Right hindlimb (tissue), 1 donor: ENCODE data around the gene NPHS1.
A peak's percentile ranks its signal among the peaks of the same experiment; 100 is the strongest.
"Not testable (repeated sequence)": the region's sequence is repeated elsewhere in the genome, so short reads cannot be mapped to it uniquely, and the experiment has no call there.

Experiments
- DNase-seq: peaks from one replicate; pipeline ENCODE4 v3.0.0-alpha.2; 2018

NPHS1 gene

GRCh38 chr19:35879068-35879467 is 26.8 kb upstream of the NPHS1 start:
- no peak for DNase-seq

GRCh38 chr19:35874392-35874930 is 22.2 kb upstream of the NPHS1 start:
- DNase-seq = no peak

- no peak for DNase-seq
Observed at GRCh38 chr19:35872180-35872579, 19.9 kb upstream of the NPHS1 start.

- DNase-seq = no peak
Observed at GRCh38 chr19:35871611-35872010, 19.3 kb upstream of the NPHS1 start.

GRCh38 chr19:35870798-35871197 is 18.5 kb upstream of the NPHS1 start:
- no peak for DNase-seq

- not testable (repeated sequence) for DNase-seq
Observed at GRCh38 chr19:35870124-35870736, 17.9 kb upstream of the NPHS1 start.

- peak; percentile 52 for DNase-seq
Observed at GRCh38 chr19:35869327-35870123, 17.2 kb upstream of the NPHS1 start.

GRCh38 chr19:35868823-35869326 is 16.6 kb upstream of the NPHS1 start:
- no peak for DNase-seq

- peak; percentile 73 for DNase-seq
Observed at GRCh38 chr19:35868172-35868822, 16.0 kb upstream of the NPHS1 start, which contains the start of gene APLP1. Gene APLP1, plus strand, starts transcription at chr19:35868574. Its CDS starts 63 bp downstream, at chr19:35868637.

GRCh38 chr19:35863018-35863417 is 10.7 kb upstream of the NPHS1 start:
- no peak for DNase-seq

- no peak for DNase-seq
Observed at GRCh38 chr19:35862528-35862927, 10.2 kb upstream of the NPHS1 start.

- no peak for DNase-seq
Observed at GRCh38 chr19:35861640-35862160, 9.4 kb upstream of the NPHS1 start.

GRCh38 chr19:35860818-35861639 is 8.7 kb upstream of the NPHS1 start:
- no peak for DNase-seq

- DNase-seq = no peak
Observed at GRCh38 chr19:35860436-35860817, 8.1 kb upstream of the NPHS1 start.

- no peak for DNase-seq
Observed at GRCh38 chr19:35859414-35859813, 7.1 kb upstream of the NPHS1 start.

- no peak for DNase-seq
Observed at GRCh38 chr19:35858311-35858710, 6.0 kb upstream of the NPHS1 start.

GRCh38 chr19:35856546-35857149 is 4.3 kb upstream of the NPHS1 start, which contains the start of gene KIRREL2:
Gene KIRREL2, plus strand, starts transcription at chr19:35856911. Its CDS starts 209 bp downstream, at chr19:35857120.
- DNase-seq = peak; percentile 36

- DNase-seq = no peak
Observed at GRCh38 chr19:35853038-35853756, 893 bp upstream of the NPHS1 start.

- DNase-seq = no peak
Observed at GRCh38 chr19:35851213-35852028, 883 bp downstream of the NPHS1 start.

- no peak for DNase-seq
Observed at GRCh38 chr19:35848919-35849505, 3.3 kb downstream of the NPHS1 start.
